A549 (cell line): Measurements from ENCODE around the gene ARL15.

Experiments
- MYC ChIP-seq: IDR thresholded peaks from 2 replicates; pipeline ENCODE4 v1.6.1; 2012; ENCODE audit warnings: mild to moderate bottlenecking, inconsistent platforms, low read length, improper control_type of control experiment, borderline replicate concordance
- POLR2A ChIP-seq: IDR thresholded peaks from 2 replicates; pipeline ENCODE4 v1.6.1; 2012; ENCODE audit warnings: mild to moderate bottlenecking, low read length
- RNF2 ChIP-seq: fragments of 200-600 bp; sonication (generic); IDR thresholded peaks from 2 replicates; pipeline ENCODE4 v1.6.1; 2016; ENCODE audit warnings: low read depth, mild to moderate bottlenecking, antibody characterized with exemption, moderate library complexity, borderline replicate concordance
- SREBF2 ChIP-seq: fragments of 450-650 bp; IDR thresholded peaks from 2 replicates; pipeline ENCODE4 v1.6.1; 2014; ENCODE audit warnings: mild to moderate bottlenecking, moderate library complexity

DNA sequence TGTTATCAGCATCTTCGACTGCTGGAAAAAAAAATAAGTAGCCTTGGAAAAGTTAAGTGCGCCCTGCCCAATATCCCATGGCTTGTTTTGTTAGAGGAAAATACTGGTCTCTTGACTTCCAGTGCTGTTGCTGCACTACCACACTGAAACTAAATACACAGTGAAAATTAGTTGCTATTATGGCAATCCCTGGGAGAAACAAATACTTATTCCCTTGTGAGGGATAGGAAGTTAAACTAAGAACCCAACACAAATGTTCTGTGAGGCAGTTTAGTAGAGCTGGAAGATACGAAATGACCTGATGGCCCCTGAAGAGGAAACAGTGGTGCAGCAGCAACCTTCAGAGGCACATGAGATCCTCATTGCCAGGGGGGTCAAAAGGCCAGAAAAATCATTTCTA is 164.0 kb downstream of the ARL15 start:
- TF ChIP-seq POLR2A = no peak
- no peak for TF ChIP-seq MYC
- TF ChIP-seq SREBF2 = no peak
- no peak for TF ChIP-seq RNF2
